ENCODE measurements around the gene CRB1.

Gene CRB1

GRCh38 chr1:197302775-197303174, 34.7 kb downstream of the CRB1 start:
- in situ Hi-C loops (cut with HindIII; ENCODE audit: low sequenced_read_pairs), result no loop called here

DNA sequence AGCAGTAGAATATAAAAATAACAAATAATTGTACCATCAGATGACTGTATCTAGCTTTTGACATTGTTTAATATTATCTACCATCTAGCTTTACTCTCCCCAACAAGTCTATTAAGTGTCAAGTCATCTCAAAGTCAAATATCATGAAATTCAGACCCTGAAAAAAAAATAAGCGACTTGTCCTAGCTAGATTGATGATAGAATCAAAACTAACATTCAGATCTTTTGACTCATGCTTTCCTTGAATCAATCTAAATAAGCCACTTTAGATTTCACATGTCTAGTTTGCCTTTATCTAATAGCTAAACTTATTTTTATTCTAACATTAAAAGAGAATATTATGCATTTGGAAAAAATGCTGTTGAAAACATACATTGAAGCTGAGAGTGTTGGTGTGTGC, 35.4 kb downstream of the CRB1 start:
- in situ Hi-C loops (cut with HindIII; ENCODE audit: low sequenced_read_pairs), result no loop called here

DNA sequence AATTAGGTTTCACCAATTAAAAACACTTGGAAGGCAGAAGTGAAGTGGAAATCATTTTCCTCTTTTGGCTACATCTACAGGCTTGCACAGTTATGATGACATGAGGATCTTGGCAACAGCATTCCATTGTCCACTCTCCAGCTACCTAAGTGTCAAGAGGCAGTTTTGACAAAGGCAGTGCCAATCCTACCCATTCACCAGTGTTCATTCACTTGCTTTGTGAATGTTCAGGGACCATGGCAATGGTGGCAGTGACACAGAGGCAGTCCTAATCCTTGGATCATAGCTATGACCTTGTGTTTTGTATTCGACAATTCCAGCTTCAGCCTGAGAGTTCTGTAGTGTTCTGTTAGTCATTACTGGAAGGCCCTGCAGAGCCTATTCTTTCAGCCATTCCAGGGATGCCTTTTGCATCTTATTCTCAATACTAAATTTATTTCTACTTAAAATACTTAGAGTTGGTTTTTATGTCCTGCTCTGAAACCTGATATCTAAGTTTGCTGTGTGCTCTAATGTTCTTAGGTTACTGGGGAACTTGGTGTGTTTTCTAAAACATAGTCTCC, 36.7 kb downstream of the CRB1 start:
- in situ Hi-C loops (cut with HindIII; ENCODE audit: low sequenced_read_pairs), result no loop called here

DNA sequence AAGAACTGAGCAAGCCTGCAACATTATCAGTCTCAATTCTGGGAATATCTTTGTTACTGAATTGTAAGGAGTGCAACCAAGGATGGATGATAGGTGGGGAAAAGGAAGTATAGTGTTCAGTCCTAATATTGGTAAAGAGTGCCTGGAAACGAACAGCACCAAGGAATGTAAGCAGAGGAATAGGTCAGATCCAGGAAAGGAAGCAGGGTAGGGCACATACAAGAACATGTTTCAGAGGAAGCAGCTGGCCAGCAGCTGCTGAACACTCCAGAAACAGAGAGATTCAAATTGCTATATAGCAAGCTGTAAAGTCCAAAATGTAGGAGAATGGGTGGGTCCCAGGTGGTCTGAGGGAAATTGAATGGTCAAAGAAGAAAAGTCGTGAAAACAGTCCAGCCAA, 37.9 kb downstream of the CRB1 start:
- in situ Hi-C loops (cut with HindIII; ENCODE audit: low sequenced_read_pairs), result no loop called here

GRCh38 chr1:197306381-197307062, 38.5 kb downstream of the CRB1 start:
- in situ Hi-C loops (cut with HindIII; ENCODE audit: low sequenced_read_pairs), result no loop called here

DNA sequence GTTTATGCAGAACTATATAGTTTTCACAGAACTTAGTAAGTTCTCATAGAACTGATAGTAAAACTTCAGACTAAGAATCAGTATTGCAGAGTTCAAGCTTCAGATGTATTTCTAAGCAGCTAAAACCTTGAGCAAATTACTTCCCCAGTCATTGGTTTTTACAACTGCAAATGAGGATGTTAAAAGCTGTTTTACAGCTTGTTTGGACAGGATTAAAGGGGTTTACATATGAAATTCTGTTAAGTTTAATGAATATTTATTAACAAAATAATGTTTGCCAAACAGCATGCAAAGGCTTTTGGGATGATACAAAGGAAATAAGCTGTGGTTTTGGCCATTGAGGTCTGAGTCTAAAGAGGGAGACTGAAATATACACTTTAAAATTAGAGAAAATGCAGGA, 39.1 kb downstream of the CRB1 start:
- in situ Hi-C loops (cut with HindIII; ENCODE audit: low sequenced_read_pairs), result no loop called here

DNA sequence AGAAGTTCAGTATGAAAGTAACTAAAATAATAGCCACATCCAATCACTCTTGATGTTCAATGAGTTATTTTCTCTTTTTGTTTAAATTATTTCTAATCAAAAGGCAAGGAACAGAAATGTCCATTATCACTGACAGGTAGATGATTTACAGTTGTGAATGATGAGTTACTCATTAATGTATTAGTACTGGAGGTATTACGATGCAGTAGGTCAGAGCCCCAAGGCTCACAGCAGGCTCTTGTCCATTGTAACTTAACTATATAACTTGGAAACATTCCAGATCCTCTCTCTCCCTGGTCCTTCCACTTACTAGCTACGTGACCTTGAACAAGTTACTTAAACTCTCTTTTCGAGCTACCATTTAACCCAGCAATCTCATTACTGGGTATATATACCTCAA, 39.5 kb downstream of the CRB1 start:
- in situ Hi-C loops (cut with HindIII; ENCODE audit: low sequenced_read_pairs), result no loop called here

DNA sequence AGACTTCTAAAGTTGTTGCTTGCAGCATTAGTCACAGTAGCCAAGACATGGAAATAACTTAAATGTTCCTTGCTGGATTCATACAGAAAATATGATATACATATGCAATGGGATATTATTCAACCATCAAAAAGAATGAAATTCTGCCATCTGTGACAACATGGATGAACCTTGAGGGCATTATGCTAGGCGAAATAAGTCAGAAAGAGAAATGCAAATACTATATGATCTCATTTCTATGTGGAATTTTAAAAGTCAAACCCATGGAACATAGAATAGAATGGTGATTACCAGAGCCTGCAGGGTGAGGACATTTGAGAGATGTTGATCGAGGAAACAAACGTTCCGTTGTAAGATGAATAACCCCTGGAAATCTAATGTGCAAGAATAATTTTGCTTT, 43.0 kb downstream of the CRB1 start:
- in situ Hi-C loops (cut with HindIII; ENCODE audit: low sequenced_read_pairs), result no loop called here

DNA sequence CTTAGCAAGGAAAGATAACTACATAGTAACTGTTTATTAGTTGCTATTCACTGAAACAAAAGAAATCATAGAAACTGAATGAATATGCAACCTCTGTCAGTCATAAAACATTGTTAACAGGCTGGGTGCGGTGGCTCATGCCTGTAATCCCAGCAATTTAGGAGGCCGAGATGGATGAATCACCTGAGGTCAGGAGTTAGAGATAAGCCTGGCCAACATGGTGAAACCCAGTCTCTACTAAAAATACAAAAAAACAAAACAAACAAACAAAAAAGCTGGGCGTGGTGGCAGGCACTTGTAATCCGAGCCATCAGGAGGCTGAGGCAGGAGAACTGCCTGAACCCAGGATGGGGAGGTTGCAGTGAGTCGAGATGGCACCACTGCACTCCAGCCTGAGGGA, 44.1 kb downstream of the CRB1 start:
- in situ Hi-C loops (cut with HindIII; ENCODE audit: low sequenced_read_pairs), result no loop called here

GRCh38 chr1:197313713-197314112, 45.7 kb downstream of the CRB1 start:
- in situ Hi-C loops (cut with HindIII; ENCODE audit: low sequenced_read_pairs), result no loop called here

DNA sequence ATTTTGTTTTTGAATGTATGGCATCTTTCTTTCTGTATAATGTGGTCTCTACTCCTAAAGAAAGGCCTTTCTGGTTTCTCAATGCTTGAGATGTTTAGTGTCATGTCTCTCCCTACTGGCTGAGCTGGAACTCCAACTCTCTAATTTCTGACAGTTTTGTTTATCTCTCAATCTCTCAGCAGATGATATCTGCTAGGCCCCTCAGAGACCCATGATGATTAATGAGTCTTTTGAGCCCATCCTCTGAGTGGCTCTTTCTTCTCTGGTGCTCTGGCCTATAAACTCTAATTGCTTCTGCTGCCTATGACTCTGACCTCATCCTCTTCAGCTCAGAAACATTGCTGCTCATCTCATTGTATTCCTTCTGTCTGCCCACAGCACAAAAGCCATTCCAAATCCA, 46.6 kb downstream of the CRB1 start:
- in situ Hi-C loops (cut with HindIII; ENCODE audit: low sequenced_read_pairs), result no loop called here

DNA sequence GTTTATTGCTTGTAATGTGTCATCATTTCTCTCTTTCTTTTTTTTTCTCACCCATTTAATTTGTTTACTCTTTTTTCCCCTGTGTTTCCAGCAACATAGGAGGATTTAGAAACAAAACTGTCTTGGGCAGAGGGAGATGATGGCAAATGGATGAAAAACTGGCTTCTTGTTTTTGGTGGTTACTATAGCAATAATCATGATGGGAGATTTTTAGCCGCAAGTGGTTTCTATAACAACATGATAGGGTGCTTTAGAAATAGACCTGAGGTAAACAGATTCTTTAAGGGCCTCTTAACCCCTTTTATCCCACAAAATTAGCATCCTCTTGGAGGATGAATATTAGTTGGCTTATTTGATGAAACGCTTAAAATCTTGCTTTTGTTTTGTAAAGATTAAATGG, 51.6 kb downstream of the CRB1 start:
- in situ Hi-C loops (cut with HindIII; ENCODE audit: low sequenced_read_pairs), result no loop called here

DNA sequence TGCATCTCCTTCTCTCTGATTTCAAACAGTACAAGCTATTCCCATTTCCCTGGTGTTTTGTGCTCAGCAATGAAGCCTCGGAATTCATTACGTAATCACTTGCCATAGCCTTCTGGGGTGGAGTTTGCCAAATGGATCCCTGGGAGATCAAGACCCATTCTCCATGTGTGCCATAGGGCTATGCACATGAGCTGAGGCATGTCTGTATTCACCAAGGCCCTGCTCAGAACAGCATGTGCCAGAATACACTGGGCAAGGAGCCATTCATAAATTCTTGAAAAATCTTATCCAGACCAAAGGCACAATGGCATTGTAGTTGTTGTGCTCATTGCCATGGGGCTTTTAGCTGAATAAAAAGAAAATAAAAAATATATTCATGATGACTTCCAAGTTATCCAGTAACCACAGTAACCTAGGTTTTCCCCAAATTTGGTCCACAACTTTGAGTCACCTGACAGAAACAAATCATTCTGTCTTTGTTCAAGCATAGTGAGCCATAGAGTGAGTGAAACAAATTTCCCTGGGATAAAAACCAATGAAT, 53.0 kb downstream of the CRB1 start:
- in situ Hi-C loops (cut with HindIII; ENCODE audit: low sequenced_read_pairs), result no loop called here

DNA sequence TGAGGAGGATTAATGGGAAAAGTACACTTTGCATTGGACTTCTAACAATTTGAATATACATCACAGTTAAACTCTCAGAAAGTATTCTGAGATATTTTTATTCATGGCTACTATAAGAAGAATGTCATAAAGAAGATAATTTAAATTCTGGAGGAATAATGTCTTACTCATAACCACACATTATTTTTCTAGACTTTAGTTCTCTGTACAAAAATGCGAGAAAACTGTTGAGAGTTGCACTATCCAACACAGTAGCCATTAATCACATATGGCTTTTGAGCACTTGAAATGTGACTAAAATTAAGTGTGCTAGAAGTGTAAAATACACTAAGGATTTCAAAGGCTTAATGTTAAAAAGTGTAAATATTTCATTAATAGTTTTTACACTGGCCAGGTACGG, 53.8 kb downstream of the CRB1 start:
- in situ Hi-C loops (cut with HindIII; ENCODE audit: low sequenced_read_pairs), result no loop called here

DNA sequence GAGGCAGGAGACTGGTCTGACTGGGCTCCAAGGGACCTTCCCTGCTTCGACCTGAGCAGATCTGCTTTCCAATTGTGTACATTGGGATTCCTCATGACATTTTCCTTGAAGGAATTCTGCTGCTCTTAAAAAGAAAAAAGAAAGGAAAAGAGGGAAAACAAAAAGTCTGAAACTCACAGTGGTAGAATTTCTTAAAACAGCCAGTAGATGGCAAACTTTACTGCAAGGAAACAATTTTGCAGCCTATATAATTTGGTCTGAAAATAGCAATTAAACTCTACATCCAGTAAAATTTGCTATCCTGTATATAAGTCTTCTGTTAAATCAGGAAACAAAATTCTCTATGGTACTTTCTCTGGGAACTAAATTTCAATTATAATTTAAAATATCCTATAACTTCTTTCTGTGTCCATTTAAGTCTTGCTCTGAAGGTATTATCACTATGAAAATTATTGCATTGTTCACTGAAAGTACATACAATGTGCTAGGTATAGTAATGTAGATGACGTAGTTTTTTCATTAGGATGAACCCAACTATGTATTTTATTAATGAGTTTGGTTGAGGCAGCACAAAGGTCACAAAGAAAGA, 59.8 kb downstream of the CRB1 start:
- in situ Hi-C loops (cut with HindIII; ENCODE audit: low sequenced_read_pairs), result no loop called here

DNA sequence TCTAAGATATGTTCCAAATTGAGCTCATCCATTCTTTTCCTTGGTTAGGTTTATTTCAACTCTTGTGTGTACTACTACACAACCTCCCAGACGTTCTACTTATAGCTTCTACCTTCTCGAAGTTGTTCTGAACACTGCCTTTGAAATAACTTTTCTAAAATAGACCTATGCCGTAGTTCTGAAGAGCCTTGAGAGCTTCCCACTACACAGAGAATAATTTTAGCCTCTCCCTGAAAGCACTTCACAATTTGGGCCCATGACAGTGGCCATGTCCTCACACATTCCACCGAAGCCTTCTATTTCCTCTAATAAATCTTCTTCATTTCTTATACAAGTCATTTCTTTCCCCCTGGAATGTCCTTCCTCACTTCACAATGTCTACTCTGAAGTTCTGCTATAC, 62.2 kb downstream of the CRB1 start:
- in situ Hi-C loops (cut with HindIII; ENCODE audit: low sequenced_read_pairs), result no loop called here

DNA sequence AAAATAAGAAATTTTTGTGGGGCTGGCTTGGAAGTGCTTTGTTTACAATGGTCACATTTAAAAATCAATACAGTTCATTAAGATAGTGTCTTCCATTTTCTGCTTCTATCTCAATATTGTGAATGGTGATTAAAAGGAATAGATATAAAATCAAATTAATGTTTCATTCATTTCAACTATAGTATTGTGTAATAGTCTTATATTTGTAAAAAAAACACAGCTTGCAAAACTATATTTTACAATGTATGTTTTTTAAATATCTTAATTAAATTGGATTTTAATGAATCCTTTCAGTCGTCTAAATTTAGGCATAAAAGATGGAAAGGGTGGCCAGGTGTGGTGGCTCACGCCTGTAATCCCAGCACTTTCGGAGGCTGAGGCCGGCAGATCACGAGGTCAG, 63.5 kb downstream of the CRB1 start:
- in situ Hi-C loops (cut with HindIII; ENCODE audit: low sequenced_read_pairs), result no loop called here

DNA sequence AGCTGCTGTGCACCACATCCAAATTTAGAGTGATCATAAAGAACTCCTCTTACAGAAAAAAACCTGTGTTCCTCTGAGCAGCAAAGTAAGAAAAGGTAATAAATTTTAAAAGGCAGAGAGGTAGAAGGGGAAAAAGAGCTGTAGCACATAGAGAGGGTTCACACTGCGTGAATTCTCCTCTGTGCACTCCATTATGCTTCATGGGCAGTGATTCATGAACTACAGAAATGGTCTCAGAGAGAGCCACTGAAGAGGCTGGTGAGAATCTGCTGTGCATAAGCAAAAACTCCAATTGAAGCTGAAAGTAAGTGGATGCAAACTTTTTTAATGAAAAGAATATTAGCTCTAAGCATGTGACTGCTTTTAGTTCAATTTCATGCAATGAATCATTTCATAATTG, 65.0 kb downstream of the CRB1 start:
- in situ Hi-C loops (cut with HindIII; ENCODE audit: low sequenced_read_pairs), result no loop called here

DNA sequence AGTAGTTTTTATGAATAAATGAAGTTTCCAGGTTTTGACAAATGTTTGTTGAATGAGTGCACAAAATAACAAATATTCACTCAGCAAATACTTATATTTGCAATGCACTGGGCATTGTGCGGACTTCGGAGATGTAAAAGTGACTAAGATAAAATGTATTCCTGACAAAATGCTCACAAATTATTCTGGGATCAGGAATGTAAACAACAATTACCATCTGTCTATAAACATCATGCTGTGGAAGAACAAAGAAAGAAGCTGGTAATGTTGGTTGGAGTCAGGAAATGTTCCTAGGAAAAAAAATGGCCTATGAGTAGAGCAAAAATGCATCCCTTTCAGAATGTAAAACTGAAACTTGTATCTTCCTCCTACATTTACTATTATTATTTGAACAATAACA, 68.5 kb downstream of the CRB1 start:
- in situ Hi-C loops (cut with HindIII; ENCODE audit: low sequenced_read_pairs), result no loop called here

DNA sequence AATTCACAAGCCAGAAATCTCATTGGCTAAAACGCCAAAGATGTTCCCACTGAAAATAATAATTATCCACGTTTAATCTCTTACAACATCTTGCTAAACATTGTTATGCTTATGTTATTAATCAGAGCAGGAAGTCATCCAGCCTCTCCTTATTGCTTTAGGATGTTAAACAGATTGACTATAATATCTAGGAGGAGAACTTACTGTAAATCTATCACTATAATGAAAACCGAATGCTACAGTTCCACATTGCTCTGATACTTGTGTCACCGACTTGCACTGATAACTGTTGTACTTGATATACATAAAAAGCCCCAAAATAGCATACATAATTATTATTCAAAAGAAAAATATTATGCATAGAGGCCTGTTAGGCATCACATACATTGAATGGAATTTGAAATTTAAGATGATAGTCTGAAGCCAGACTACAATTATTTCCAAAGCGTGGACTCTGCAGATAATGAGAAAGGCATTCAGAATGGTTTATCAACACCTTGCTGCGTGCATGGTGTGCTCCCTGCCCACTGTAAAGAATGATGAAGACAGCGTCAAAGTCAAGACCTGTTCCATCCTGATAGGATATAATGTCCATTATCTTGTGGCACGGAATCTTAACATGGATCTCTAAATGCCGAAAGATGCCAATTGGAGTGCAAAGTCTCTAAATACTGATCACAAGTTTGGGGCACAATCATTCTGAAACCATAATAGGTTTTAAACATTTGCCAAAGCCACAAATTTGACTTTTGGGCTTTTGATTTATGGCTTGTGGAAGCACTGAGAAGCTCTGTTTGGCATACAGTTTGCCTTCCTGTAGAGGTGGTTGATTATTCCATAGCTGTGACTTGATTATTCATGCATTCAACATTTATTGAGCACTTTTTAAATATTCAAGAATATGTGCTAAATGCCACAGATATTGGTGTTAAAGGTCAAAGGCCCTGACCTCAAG, 71.3 kb downstream of the CRB1 start:
- in situ Hi-C loops (cut with HindIII; ENCODE audit: low sequenced_read_pairs), result no loop called here

DNA sequence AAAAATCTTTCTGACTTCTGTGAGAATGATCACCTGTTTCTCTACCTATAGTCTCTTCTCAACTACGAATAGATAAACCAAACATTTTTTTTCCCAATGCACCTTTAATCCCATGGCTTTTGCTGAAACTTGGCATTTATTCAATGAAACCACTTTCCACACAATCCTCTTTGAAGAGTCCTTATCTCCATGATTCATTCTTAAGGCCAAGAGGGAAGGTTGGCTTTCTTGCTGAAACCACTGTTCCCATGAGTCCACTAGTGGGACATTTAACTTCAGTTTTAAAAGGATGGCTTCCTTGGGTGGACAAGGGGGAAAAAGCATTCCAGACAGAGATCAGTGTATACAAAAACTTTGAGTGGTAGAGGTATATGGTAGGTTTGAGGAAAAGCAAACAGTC, 73.6 kb downstream of the CRB1 start:
- in situ Hi-C loops (cut with HindIII; ENCODE audit: low sequenced_read_pairs), result no loop called here

Data from endothelial cell of hepatic sinusoid (primary cell).